Measurements from ENCODE around the gene CDH4.

Gene CDH4

DNA sequence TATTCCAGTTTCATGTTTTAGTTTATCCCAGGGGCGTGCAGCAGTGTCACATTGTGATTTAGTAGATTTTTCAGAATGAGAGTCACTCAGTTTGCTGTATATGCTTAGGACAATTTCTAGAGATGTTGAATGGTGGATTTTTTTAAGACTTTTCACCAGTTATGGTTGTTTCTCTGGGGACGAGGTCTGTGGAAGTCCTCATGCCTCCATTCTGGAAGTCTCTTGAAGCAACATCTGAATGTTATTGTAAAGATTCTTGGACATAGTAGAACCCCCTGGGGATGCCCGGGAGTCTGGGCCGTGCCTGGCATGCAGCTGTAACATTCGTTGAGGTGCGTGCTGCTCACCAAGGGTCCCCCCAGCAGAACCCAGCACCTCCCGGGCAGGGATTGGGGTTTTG lies 341.5 kb downstream of the CDH4 start:
- H3K36me3 ChIP-seq (ENCODE audit: control insufficient read depth, insufficient read depth, low read length): no peaks in the 10 kb centered on the region

DNA sequence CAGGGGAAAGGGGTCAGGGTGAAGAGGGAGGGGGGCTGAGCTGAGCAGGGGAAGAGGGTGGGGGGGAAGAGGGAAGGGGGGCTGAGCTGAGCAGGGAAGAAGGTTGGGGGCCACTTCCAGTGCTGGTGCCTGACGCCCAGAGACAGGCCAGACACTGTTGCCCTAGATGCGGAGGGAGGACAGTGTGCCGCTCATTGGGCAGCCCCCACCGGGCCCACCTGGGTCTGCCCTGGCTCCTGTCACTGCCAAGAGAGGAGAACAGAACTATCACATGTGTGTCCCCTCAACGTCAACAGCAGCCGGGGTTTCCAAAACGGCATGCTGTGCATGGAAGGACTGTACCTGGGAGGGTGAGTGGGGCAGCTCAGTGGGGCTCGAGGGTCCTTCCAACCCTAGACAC lies 342.1 kb downstream of the CDH4 start:
- 91 to 94% methylated on average over 8 of the region's 8 CpGs for WGBS, 2 experiments (ENCODE audit: insufficient coverage in 2 of 2)
- H3K9me3 ChIP-seq (ENCODE audit: control insufficient read depth, low read length): peaks cover 36% of the 10 kb centered on the region
- no peak overlapping the region for H3K27ac ChIP-seq (ENCODE audit: low read depth, low read length, severe bottlenecking)
- H3K36me3 ChIP-seq (ENCODE audit: control insufficient read depth, insufficient read depth, low read length): no peaks in the 10 kb centered on the region
- no peak overlapping the region for H3K4me3 ChIP-seq (ENCODE audit: extremely low read depth, insufficient read depth, low read length, poor library complexity, severe bottlenecking)
- peaks cover 14% of the 10 kb centered on the region for H3K4me1 ChIP-seq (ENCODE audit: control insufficient read depth, insufficient read depth, low read length, poor library complexity, severe bottlenecking)

More for the DNA sequence above, 341.5 kb downstream of the CDH4 start:
- Histone ChIP-seq H3K9me3 (ENCODE audit: control insufficient read depth, low read length) (peaks cover 36% of the 10 kb centered on the region), H3K4me1 (ENCODE audit: control insufficient read depth, insufficient read depth, low read length, poor library complexity, severe bottlenecking) (peaks cover 21% of the 10 kb centered on the region), H3K27ac (ENCODE audit: low read depth, low read length, severe bottlenecking) (no peak overlapping the region), H3K4me3 (ENCODE audit: extremely low read depth, insufficient read depth, low read length, poor library complexity, severe bottlenecking) (no peak overlapping the region)
- WGBS, 2 experiments (ENCODE audit: insufficient coverage in 2 of 2): 87 to 89% methylated on average over 5 to 6 of the region's 7 CpGs

DNA sequence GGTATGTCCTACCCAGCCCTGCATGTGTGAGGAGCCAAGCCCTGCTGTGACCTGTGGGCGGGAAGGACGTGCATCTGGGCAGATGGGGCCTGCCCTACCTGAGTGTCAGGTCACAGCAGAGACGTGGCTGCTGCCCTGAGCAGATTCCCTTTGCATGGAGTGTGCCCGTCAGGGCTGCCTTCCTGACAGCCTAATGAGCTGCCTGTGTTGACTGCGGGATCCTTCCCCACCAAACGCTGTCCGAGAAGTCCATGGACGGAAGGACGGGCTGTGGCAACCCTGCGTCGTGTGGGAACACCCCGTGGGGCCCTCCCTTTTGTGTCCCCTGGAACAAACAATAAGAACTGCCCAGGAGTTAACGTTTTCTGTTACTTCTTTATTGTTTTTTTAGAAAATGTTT lies 343.2 kb downstream of the CDH4 start:
- no peaks in the 10 kb centered on the region for H3K36me3 ChIP-seq (ENCODE audit: control insufficient read depth, insufficient read depth, low read length)
- 88 to 93% methylated on average over 13 of the region's 13 CpGs for WGBS, 2 experiments (ENCODE audit: insufficient coverage in 2 of 2)

DNA sequence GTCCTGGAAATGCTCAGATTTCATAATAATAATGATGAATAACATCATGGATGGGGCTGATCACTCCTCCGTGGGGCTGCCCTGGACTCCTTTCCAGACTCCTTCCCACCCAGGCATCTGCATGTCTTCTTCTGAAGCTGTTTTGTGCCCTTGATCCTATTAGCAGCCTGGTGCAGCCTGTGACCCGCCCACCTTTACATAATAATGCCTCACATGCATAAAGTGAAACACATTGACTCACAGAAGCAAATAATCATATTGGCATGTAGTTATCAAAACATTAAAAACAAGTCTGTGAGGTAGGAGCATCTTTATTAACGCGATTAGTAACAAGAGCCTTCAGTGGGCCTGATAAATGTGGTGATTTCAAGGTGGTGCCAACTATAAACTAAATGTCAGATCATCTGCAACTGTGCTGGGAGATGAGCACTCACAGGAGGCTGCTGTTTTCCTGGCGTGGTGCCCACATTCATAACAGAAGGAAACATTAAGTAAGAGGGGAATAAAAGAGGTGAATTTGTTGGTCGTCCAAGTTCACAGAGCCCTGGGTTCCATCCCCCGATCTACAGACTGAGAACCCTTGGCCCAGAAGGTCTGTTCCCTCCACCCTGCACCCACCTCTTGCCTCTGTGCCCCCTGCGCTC lies 344.7 kb downstream of the CDH4 start:
- H3K27ac ChIP-seq (ENCODE audit: low read depth, low read length, severe bottlenecking): no peak overlapping the region
- H3K4me3 ChIP-seq (ENCODE audit: extremely low read depth, insufficient read depth, low read length, poor library complexity, severe bottlenecking): no peak overlapping the region
- peaks cover 30% of the 10 kb centered on the region for H3K9me3 ChIP-seq (ENCODE audit: control insufficient read depth, low read length)
- H3K4me1 ChIP-seq (ENCODE audit: control insufficient read depth, insufficient read depth, low read length, poor library complexity, severe bottlenecking): no peaks in the 10 kb centered on the region
- H3K36me3 ChIP-seq (ENCODE audit: control insufficient read depth, insufficient read depth, low read length): no peaks in the 10 kb centered on the region
- WGBS, 2 experiments (ENCODE audit: insufficient coverage in 2 of 2): 82 to 91% methylated on average over 4 to 8 of the region's 8 CpGs

More for the DNA sequence above, 343.2 kb downstream of the CDH4 start:
- peaks cover 4% of the 10 kb centered on the region for H3K4me1 ChIP-seq (ENCODE audit: control insufficient read depth, insufficient read depth, low read length, poor library complexity, severe bottlenecking)
- no peak overlapping the region for H3K27ac ChIP-seq (ENCODE audit: low read depth, low read length, severe bottlenecking)
- H3K4me3 ChIP-seq (ENCODE audit: extremely low read depth, insufficient read depth, low read length, poor library complexity, severe bottlenecking): no peak overlapping the region
- H3K9me3 ChIP-seq (ENCODE audit: control insufficient read depth, low read length): peaks cover 36% of the 10 kb centered on the region

DNA sequence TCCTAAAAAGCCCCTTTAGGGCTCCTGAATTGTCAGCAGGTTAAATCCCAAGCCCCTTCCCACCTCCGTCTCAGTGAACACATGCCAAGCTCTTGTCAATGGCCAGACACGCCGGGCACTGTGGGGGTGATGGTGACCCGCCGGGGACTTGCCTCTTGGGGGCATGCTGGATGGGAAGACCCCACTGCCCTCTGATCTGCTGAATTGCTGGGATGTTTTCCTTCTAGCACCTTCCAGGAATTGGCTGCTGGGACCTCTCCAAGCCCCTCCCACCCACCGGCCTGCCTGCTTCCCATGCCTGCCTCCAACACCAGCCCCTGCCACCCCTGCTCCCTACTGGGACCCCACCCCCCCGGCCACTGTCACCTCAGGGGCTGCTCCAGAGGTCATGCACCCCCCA lies 345.9 kb downstream of the CDH4 start:
- Histone ChIP-seq H3K4me3 (ENCODE audit: extremely low read depth, insufficient read depth, low read length, poor library complexity, severe bottlenecking) (no peak overlapping the region), H3K27ac (ENCODE audit: low read depth, low read length, severe bottlenecking) (no peak overlapping the region), H3K9me3 (ENCODE audit: control insufficient read depth, low read length) (peaks cover 19% of the 10 kb centered on the region), H3K4me1 (ENCODE audit: control insufficient read depth, insufficient read depth, low read length, poor library complexity, severe bottlenecking) (no peaks in the 10 kb centered on the region), H3K36me3 (ENCODE audit: control insufficient read depth, insufficient read depth, low read length) (no peaks in the 10 kb centered on the region)
- WGBS, 2 experiments (ENCODE audit: insufficient coverage in 2 of 2): 88 to 89% methylated on average over 6 of the region's 7 CpGs

DNA sequence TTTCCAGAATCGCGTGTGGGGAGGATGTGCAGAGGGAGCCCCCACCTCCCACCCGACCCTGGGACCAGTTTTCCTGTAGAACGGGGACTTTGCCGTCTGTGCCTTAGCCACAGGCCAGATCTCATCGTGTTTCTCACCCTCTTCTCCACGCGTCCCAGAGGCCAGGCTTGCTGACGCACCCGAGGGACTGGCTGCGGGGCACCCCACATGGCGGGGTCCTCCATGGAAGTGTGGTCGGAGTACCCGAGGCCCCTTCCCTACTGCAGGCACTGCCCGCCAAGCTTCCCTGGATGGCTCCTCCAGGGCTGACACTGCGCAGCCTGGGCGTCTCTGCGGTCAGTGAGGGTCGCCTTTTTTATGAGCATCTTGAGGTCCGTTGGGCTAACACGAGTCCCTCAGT lies 346.5 kb downstream of the CDH4 start:
- Histone ChIP-seq H3K27ac (ENCODE audit: low read depth, low read length, severe bottlenecking) (no peak overlapping the region), H3K9me3 (ENCODE audit: control insufficient read depth, low read length) (peaks cover 14% of the 10 kb centered on the region), H3K4me3 (ENCODE audit: extremely low read depth, insufficient read depth, low read length, poor library complexity, severe bottlenecking) (no peak overlapping the region), H3K36me3 (ENCODE audit: control insufficient read depth, insufficient read depth, low read length) (no peaks in the 10 kb centered on the region), H3K4me1 (ENCODE audit: control insufficient read depth, insufficient read depth, low read length, poor library complexity, severe bottlenecking) (no peaks in the 10 kb centered on the region)
- WGBS, 2 experiments (ENCODE audit: insufficient coverage in 2 of 2): 86 to 90% methylated on average over 21 of the region's 21 CpGs

DNA sequence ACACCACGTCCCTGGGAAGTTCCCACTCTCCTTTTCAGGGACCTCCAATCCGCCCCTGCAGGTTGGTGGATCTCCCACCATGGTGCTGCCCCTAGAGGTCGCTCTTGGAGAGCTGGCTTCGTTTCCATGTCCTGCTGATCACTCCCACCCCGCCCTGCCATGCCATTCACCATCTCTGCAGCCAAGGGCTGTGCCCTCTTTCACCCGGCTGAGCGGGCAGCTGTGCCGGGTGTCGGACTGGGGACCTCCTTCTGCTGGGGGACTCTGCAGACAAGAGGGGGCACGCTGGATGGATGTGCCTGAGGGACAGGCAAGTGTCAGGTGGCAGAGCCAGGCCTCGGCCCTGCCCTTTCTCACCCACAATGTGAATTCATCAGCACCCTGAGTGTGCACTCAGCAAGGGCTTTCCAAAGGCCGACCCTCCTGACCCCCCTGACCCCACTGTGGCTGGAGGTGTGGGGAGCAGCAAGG lies 347.0 kb downstream of the CDH4 start:
- Histone ChIP-seq H3K9me3 (ENCODE audit: control insufficient read depth, low read length) (peaks cover 14% of the 10 kb centered on the region), H3K27ac (ENCODE audit: low read depth, low read length, severe bottlenecking) (no peak overlapping the region), H3K36me3 (ENCODE audit: control insufficient read depth, insufficient read depth, low read length) (no peaks in the 10 kb centered on the region), H3K4me1 (ENCODE audit: control insufficient read depth, insufficient read depth, low read length, poor library complexity, severe bottlenecking) (no peaks in the 10 kb centered on the region), H3K4me3 (ENCODE audit: extremely low read depth, insufficient read depth, low read length, poor library complexity, severe bottlenecking) (no peak overlapping the region)
- 79 to 80% methylated on average over 9 to 11 of the region's 12 CpGs for WGBS, 2 experiments (ENCODE audit: insufficient coverage in 2 of 2)

DNA sequence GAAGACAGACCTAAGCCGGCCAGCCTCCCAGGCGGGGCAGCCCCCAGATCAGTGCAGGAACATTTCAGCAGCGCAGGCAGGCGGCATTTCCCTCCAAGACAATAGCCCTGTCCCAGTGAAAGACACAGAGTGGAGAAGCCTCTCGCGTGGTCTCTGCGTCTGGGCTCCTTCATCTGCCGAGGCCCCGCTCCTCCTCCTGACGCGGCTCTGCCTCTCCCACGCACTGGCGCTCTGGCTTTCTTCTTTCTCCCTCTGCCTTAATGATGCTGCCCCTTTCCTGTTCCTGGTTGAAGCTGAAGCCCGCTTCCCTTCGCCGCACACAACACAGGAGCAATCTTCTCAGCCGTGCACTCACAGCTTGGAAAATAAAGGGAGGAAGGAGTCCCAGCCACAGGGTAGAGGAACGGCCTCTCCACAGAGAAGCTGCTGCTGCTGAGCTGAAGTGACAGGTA lies 347.5 kb downstream of the CDH4 start:
- H3K9me3 ChIP-seq (ENCODE audit: control insufficient read depth, low read length): peaks cover 14% of the 10 kb centered on the region
- no peaks in the 10 kb centered on the region for H3K4me1 ChIP-seq (ENCODE audit: control insufficient read depth, insufficient read depth, low read length, poor library complexity, severe bottlenecking)
- no peaks in the 10 kb centered on the region for H3K36me3 ChIP-seq (ENCODE audit: control insufficient read depth, insufficient read depth, low read length)
- H3K27ac ChIP-seq (ENCODE audit: low read depth, low read length, severe bottlenecking): no peak overlapping the region
- no peak overlapping the region for H3K4me3 ChIP-seq (ENCODE audit: extremely low read depth, insufficient read depth, low read length, poor library complexity, severe bottlenecking)
- WGBS, 2 experiments (ENCODE audit: insufficient coverage in 2 of 2): 90 to 93% methylated on average over 15 of the region's 18 CpGs

DNA sequence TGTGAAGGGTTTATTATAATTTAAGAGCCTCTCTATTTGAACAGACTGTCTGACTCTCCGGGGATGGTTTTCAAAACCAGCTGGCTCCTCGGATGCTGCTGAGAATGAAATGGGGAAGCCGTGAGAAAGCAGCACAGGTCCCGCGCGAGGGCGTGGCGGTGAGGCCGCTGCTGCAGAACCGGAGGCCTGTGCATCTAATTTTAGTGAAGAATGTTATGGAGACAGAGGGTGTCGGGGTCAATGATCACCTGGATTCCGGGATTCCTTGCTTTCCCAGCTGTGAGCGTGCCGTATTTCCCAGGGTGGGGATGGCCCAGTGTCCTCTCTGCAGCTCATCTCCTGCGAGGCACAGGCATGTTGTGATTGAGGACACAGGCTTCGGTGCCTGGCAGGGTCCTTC lies 348.0 kb downstream of the CDH4 start:
- Histone ChIP-seq H3K36me3 (ENCODE audit: control insufficient read depth, insufficient read depth, low read length) (no peaks in the 10 kb centered on the region), H3K4me3 (ENCODE audit: extremely low read depth, insufficient read depth, low read length, poor library complexity, severe bottlenecking) (no peak overlapping the region), H3K9me3 (ENCODE audit: control insufficient read depth, low read length) (peaks cover 14% of the 10 kb centered on the region), H3K27ac (ENCODE audit: low read depth, low read length, severe bottlenecking) (no peak overlapping the region), H3K4me1 (ENCODE audit: control insufficient read depth, insufficient read depth, low read length, poor library complexity, severe bottlenecking) (no peaks in the 10 kb centered on the region)
- WGBS, 2 experiments (ENCODE audit: insufficient coverage in 2 of 2): 87 to 93% methylated on average over 10 to 15 of the region's 16 CpGs

DNA sequence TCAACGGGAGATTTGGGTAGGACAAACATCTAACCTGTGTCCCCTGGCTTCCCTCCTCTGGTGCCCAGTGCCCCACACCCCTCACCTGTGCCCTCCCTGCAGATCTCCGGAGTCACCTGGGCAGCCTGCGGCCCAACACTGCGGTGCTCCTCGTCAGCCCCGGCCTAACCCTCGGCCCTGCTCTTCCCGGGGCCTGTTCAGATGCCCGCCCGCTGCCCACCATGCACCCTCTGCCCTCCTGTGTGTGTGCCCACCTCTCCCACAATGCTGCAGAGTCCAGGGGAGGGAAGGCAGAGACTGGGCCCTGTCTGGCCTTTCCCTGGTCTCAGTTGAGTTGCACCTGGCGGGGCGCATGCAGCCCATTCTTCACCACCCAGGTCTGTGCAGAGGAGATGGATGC lies 349.3 kb downstream of the CDH4 start:
- WGBS, 2 experiments (ENCODE audit: insufficient coverage in 2 of 2): 91 to 92% methylated on average over 8 to 12 of the region's 12 CpGs
- Histone ChIP-seq H3K4me1 (ENCODE audit: control insufficient read depth, insufficient read depth, low read length, poor library complexity, severe bottlenecking) (no peaks in the 10 kb centered on the region), H3K9me3 (ENCODE audit: control insufficient read depth, low read length) (peaks cover 12% of the 10 kb centered on the region), H3K36me3 (ENCODE audit: control insufficient read depth, insufficient read depth, low read length) (no peaks in the 10 kb centered on the region), H3K27ac (ENCODE audit: low read depth, low read length, severe bottlenecking) (no peak overlapping the region), H3K4me3 (ENCODE audit: extremely low read depth, insufficient read depth, low read length, poor library complexity, severe bottlenecking) (no peak overlapping the region)

DNA sequence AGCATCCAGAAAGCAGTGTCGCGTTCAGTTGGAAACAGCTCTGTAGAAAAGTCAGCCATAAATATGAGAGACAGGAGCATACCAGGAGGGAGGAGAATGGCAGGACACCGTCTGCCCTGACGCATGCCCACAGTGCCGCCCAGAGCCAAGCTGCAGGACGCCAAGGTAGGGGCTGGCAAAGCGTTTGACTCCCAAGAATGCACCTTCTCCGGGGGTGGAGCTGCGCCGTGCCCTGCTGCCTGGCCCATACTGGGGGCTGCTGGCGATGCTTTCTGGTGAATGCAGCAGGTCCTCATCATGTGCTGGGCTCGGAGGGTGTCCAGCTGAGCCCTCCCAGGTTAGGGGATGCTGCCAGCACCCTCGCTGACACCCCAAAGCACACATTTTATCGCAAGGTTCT lies 349.8 kb downstream of the CDH4 start:
- H3K4me1 ChIP-seq (ENCODE audit: control insufficient read depth, insufficient read depth, low read length, poor library complexity, severe bottlenecking): no peaks in the 10 kb centered on the region
- no peaks in the 10 kb centered on the region for H3K36me3 ChIP-seq (ENCODE audit: control insufficient read depth, insufficient read depth, low read length)
- H3K4me3 ChIP-seq (ENCODE audit: extremely low read depth, insufficient read depth, low read length, poor library complexity, severe bottlenecking): no peak overlapping the region
- H3K9me3 ChIP-seq (ENCODE audit: control insufficient read depth, low read length): peaks cover 7% of the 10 kb centered on the region
- WGBS, 2 experiments (ENCODE audit: insufficient coverage in 2 of 2): 86 to 94% methylated on average over 13 to 14 of the region's 14 CpGs
- no peak overlapping the region for H3K27ac ChIP-seq (ENCODE audit: low read depth, low read length, severe bottlenecking)

Data from mesodermal cell (in vitro differentiated cells).